OCI-LY3 (cell line): ENCODE measurements around the gene PHLDB2.

ENCODE experiments used
- CTCF ChIP-seq: fragments of 200-600, 300-600 bp; sonication (generic); IDR thresholded peaks from 2 replicates; pipeline ENCODE4 v1.5.1; 2014; ENCODE audit warnings: antibody characterized with exemption, low read length, low read depth
- EZH2phosphoT487 ChIP-seq: fragments of 200-600 bp; shearing (Covaris generic); IDR thresholded peaks from 2 replicates; pipeline ENCODE4 v1.6.1; 2018; ENCODE audit warnings: antibody characterized with exemption, mixed run types, low read depth

GRCh38 chr3:111829023-111829422 is 30.0 kb upstream of the PHLDB2 start:
- TF ChIP-seq CTCF (no peak), EZH2phosphoT487 (no peak)
